HG03025 (cell line): ENCODE results near the gene TTC9B.

Experiments
- ATAC-seq: cut with Tn5 transposase; IDR thresholded peaks from one replicate; pipeline ENCODE4 v1.9.1; 2021; ENCODE audit warnings: mild to moderate bottlenecking, moderate library complexity; ENCODE audit not compliant: unreplicated experiment, low FRiP score

The TTC9B gene

GRCh38 chr19:40249201-40249600, 31.0 kb upstream of the TTC9B start:
- no peak for ATAC-seq

DNA sequence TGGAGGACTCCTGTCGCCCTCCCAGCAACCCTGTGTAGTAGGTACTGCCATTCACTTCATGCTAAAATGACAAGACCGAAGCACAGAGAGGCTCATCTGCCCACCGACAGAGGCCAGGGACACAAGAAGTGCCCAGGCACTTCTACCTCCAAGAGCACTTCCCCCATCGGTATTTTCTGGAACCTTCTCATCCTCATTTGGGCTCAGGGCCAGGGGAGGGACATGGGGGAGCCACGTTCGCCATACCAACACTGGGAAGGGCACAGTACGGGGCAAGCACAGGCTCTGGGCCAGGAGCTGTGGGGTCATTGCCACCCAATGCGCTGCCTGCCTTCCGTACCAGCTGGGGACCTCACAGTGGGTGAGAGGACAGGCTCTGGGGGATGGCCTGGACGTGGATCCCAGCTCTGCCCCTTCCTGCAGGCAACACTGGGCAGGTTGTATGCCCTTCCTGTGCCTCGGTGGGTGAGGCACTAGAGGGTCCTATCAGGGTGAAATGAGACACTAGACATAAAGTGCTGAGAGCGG, 29.6 kb upstream of the TTC9B start:
- ATAC-seq, result no peak

DNA sequence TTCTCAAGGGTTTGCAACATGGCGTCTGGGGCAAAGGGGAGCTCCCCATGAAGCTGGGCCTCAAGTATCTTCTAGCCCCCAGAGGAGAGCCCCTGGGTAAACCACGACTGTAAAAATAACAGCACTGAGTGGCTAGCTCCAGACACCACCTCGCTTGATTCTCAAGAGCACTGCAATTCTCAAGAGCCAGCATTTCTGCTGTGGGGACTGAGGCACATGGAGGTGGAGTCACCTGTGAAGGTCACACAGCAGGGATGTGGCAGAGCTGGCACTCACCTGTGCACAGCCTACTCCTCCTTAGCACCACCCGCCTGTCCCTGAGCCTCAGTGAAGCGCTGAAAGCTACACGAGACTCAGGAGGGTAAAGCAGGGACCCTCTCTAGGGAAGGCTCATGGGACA, 29.0 kb upstream of the TTC9B start:
- no peak for ATAC-seq

DNA sequence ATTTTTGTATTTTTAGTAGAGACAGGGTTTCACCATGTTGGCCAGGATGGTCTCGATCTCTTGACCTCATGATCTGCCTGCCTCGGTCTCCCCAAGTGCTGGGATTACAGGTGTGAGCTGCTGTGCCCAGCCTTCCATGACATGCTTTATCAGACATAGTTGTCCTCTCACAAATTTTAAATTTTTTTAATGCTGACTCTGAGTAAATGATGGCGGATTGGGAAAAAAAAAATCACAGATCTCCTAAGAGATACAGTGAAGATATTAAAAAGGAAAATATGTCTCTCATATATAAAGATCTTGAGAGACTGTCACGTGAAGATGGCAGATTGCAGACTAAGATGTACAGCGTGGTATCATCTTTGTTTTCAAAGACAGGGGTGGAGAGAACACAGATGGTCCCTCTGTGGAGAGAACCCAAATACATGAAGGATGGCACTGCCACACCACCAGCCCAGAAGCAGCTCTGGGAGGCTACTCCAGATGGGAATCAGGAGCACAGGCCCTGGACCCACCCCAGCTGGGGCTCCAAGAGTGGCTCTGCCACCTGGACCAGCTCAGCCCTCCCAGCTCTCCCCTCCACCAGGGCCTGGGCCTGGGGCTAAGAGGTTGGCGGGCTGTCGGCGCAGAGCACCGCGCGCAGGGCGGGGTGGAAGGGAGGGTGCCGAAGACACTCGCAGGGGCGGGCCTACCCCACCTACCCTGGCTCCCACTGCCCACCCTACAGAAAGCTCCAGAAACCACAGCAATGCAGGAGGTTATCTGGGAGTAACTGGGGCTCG, 28.3 kb upstream of the TTC9B start:
- no peak for ATAC-seq

GRCh38 chr19:40245506-40246128, 27.4 kb upstream of the TTC9B start:
- no peak for ATAC-seq

- no peak for ATAC-seq
These were observed 26.6 kb upstream of the TTC9B start for GRCh38 chr19:40244579-40245317.

DNA sequence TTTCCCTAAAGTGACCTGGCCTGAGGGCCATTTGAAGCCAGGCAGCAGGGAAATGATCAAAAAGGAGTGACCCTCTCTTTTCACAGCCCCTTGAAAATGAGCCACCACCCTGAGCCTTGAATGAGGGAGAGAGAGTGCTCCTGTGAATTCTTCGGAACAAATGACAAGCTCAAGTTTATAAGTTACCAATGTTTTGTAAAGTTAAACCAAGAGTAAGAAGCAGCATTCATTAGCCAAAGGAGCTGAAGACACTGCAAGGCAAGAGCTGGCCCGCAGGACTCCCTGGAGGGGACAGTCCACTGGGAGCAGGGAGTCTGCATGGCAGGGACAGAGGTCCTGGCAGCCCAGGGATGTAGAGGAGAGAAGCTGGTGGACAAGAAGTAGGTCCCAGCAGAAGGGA, 25.0 kb upstream of the TTC9B start:
- no peak for ATAC-seq

- ATAC-seq, result no peak
These were observed 24.3 kb upstream of the TTC9B start for GRCh38 chr19:40242480-40242879.

DNA sequence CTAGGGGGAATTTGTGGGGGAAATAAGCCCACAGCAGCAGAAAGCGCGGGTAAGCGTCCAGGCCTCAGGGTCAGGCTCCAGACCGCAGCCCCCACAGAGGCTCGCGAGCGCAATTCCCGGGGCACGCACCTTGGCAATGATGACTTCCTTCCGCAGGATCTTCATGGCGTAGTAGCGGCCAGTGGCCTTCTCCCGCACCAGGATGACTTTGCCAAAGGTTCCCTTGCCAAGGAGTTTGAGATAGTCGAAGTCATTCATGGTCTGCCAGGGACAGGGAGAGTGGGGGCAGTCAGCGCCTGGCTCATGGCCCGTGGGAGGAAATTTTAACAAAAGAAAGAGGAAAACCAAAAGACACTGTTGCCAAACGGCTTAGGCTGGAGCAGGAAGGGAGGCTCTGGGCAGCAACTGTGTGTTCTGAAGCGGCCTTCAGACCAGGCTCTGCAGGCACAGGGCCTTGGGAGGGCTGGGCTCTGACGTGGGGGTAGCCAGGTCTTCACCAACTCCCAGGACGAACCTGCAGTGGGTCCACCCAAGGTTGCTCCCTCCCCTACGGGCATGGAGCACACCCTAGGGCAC, 23.7 kb upstream of the TTC9B start:
- ATAC-seq, result no peak

GRCh38 chr19:40241125-40241808, 23.1 kb upstream of the TTC9B start:
- no peak for ATAC-seq

- ATAC-seq, result no peak
These were observed 22.1 kb upstream of the TTC9B start for GRCh38 chr19:40240332-40240731.

- no peak for ATAC-seq
These were observed 21.4 kb upstream of the TTC9B start for GRCh38 chr19:40239415-40240226.

GRCh38 chr19:40238775-40239174, 20.6 kb upstream of the TTC9B start:
- no peak for ATAC-seq

- ATAC-seq, result no peak
These were observed 19.6 kb upstream of the TTC9B start for GRCh38 chr19:40237791-40238190.

GRCh38 chr19:40236366-40236765, 18.2 kb upstream of the TTC9B start:
- ATAC-seq, result no peak

GRCh38 chr19:40236026-40236355, 17.8 kb upstream of the TTC9B start:
- no peak for ATAC-seq

- no peak for ATAC-seq
These were observed 17.2 kb upstream of the TTC9B start for GRCh38 chr19:40235238-40236025.

DNA sequence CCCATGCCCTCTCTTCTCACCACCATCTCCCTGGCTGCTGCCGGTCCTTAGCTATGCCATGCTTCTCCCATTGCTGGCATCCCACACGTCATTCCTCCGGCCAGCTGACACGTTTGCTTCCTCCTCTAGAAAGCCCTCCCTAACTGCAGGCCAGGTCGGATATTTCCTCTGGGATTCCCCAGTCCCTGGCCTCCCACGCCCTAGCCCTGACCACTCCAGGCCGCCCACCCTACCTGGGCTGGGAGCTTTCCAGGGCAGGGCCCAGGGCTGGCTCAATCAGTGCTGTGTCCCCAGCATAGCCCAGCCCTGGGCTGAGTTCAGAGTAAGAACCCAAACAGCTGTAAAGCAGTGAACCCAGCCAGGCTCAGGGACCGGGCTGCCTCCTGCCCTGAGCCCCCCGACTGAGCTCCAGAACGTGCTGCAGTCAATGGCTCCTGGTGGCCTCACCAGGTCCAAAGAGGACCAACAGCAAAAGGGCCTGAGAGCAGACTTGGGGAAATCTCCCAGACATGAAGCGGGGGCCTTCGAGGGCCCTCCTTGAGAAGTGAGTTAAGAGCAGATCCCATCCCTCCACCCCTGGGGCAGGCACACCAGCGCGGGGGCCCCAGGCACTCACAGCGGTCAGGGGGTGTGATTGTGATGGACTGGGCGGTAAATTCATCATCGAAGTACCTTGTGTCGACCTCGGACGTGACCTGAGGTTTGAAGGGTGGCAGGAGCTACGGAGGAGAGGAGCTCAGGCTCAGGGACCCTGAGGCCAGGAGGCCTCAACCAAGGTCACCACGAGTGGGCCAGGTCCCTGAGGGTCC, 16.4 kb upstream of the TTC9B start:
- ATAC-seq, result no peak
